Measurements from ENCODE around the gene WRAP73.

Gene WRAP73

DNA sequence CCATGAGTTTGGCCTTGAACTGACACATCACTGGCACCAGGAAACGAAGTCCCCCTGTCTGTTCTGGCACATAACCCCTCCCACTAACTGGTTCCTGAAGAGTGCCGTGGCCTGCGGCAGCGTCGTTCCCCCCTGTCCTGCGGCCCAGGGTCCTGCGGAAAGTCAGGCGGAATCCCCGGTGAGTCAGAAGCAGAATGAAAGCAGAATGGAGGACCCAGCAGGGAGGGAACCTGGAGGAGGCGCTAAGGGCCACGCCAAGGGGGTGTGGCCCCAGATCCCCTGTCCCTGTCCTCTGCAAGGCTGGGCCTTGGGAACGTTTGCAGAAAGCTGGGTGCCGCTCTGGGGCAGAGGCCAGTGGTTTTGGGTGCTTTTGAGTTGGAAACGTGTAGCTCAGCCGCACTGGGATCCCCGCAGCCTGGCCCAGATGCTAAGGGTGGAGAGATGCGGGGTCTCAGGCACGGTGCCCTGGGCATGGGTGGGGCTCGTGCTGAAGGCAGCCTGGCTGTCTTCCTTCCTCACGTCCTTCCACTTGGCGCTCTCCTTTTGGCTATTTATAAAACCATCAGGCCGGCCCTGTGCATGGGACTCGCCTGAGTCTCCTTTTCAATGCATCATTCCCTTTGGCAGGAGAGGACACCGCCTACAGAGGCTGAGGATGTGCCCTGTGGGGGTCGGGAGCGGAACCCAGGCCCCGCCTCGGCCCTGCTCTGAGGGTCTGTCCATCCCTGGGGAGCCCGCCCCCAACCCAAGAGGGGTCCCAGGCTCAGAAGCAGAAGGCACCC lies 38.6 kb upstream of the WRAP73 start:
- peak; percentile 78 for DNase-seq (ENCODE audit: low spot score)
- TF ChIP-seq, protein P1, sequence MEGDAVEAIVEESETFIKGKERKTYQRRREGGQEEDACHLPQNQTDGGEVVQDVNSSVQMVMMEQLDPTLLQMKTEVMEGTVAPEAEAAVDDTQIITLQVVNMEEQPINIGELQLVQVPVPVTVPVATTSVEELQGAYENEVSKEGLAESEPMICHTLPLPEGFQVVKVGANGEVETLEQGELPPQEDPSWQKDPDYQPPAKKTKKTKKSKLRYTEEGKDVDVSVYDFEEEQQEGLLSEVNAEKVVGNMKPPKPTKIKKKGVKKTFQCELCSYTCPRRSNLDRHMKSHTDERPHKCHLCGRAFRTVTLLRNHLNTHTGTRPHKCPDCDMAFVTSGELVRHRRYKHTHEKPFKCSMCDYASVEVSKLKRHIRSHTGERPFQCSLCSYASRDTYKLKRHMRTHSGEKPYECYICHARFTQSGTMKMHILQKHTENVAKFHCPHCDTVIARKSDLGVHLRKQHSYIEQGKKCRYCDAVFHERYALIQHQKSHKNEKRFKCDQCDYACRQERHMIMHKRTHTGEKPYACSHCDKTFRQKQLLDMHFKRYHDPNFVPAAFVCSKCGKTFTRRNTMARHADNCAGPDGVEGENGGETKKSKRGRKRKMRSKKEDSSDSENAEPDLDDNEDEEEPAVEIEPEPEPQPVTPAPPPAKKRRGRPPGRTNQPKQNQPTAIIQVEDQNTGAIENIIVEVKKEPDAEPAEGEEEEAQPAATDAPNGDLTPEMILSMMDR (IDR thresholded peaks at IDR 0.05; ENCODE audit: extremely low read depth, missing control alignments) = no peak

DNA sequence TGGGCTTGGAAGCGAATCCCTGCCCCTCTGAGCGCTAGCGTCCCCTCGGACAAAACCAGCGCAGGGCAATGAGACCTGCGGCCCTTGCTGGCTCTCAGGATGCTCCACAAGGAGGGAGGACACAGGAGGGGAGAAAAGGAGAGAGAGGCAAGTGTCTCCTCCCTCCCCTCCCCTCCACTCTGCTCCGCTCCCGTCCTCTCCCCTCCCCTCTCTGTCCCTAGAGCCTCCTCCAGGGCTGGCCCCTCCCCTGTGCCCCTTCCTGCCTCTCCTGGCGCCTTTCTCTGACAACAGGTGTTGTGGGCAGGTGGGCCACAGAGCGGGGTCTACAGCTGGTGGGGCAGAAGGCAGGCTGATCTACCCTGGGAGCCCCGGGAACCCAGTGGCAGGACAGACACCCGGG lies 37.6 kb upstream of the WRAP73 start:
- no peak for DNase-seq (ENCODE audit: low spot score)
- TF ChIP-seq, protein P1 (IDR thresholded peaks at IDR 0.05; ENCODE audit: extremely low read depth, missing control alignments) = no peak

DNA sequence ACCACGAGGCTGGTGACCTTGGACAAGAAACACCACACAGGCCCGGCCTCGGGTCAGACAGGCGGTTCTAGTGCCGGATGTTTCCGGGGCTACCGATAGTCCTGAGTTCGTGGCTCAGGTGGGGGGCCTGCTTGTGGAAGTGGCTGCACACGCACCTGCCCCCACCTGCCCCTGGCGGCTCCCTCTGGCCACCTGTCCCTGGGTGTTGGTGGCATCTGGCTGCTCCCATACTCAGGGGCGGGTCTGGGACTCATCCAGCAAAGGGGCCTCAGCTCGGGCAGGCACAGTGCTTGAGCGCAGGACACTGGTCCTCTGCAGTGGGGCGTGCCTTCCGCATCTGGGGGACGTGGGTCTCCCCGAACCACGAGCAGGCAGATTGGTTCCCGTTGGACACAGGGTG lies 36.0 kb upstream of the WRAP73 start:
- TF ChIP-seq, protein P1 (IDR thresholded peaks at IDR 0.05; ENCODE audit: extremely low read depth, missing control alignments) = no peak
- DNase-seq (ENCODE audit: low spot score) = no peak

DNA sequence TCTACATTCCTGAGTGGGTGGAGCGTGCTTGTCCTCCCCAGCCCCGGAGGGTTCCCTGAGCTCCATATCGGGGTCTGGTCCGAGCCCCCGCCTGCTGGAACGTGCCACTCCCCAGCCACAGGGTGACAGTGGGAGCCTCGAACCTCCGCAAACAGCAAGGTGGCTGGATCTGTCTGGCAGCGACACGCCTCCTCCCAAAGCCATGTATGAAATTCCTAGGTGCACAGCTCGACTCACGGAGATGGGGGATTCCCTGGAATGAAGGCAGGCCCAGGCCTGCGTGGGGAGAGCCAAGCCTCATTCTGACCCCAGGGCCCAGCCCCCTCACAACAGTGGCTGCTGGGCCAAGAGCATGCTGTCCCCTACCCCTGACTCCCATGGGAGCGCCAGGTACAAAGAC lies 35.3 kb upstream of the WRAP73 start:
- TF ChIP-seq, protein P1 (IDR thresholded peaks at IDR 0.05; ENCODE audit: extremely low read depth, missing control alignments) = no peak
- DNase-seq (ENCODE audit: low spot score) = no peak

DNA sequence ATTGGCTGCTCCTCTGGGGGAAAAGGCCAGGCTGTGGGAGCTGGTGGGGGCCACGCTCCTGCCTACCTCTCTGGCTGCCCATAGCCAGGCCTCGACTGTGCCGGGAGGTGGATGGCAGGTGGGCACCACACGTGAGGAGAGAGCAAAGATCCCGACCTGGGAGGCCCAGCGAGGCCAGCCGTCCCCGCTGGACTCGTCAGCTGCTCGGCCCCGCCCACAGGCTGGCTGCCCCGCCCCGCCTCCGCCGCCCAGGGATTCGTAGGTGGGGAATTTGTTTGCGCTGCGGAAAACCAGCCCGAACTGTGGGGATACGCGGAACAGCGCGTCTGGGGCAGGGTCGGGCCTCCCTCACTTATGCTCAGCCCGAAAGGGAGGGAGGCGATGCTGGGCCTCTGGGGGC lies 34.1 kb upstream of the WRAP73 start:
- TF ChIP-seq, protein P1 (IDR thresholded peaks at IDR 0.05; ENCODE audit: extremely low read depth, missing control alignments) = no peak
- DNase-seq (ENCODE audit: low spot score) = peak; percentile 24

DNA sequence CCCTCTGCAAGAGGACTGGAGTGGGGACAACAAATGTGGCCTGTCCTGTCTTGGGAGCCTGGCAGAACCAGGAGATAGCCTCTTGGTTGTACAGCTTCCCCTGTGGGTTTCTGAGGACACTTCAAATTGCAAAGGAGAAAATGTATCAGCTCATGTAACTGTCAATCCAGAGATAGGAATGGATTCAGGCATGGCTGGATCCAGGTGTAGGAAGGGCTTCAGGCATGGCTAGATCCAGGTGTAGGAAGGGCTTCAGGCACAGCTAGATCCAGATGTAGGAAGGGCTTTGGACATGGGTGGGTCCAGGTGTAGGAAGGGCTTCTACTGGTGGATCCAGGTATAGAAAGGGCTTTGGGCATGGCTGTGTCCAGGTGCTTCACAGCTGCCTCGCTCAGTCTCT lies 33.3 kb upstream of the WRAP73 start:
- TF ChIP-seq, protein P1 (IDR thresholded peaks at IDR 0.05; ENCODE audit: extremely low read depth, missing control alignments) = no peak
- DNase-seq (ENCODE audit: low spot score) = no peak

DNA sequence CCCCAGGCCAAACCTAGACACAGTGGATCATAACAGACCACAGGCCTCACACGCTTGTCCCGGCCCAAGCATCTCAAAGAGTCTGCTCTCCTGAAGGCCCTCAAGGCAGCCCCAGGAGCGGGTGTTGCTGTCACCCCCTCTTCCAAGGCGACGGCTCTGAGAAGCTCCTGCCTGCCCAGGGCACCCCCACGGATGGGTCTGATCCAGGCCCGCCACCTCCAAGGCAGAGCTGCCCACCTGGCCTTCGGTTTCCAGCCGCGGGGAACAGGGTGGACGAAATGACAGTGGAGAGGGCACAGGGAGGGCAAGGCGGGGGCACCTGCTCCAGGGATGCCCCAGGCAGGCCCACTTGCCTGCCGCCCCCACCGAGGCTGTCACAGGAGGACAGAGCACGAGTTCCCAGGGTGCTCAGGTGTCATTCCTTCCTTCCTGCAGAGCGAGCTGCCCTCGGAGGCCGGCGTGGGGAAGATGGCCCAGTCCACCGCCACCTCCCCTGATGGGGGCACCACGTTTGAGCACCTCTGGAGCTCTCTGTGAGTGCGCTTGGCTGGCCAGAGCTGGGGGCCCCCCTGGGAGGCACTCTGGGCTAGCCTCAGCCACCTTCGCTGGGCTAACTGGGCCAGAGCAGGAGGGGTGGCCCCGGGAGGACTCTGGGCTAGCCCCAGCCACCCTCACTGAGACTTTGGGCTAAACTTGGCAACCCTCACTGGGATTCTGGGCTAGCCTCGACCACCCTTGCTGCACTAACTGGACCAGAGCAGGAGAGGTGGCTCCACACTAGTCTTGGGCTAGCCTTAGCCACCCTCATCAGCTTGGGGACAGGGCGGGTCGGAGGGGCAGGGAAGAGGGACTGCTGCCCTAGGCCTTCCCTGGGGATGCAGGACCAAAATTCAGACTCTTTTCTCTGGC lies 32.2 kb upstream of the WRAP73 start:
- TF ChIP-seq, protein P1 (IDR thresholded peaks at IDR 0.05; ENCODE audit: extremely low read depth, missing control alignments) = no peak

More for the DNA sequence above, 32.2 kb upstream of the WRAP73 start:
- DNase-seq (ENCODE audit: low spot score) = no peak
